Measurements from ENCODE around the gene SEC14L5.
A peak's percentile ranks its signal among the peaks of the same experiment; 100 is the strongest.

SEC14L5 gene

GRCh38 chr16:5016967-5017677 lies 59.0 kb downstream of the SEC14L5 start:
- DNase-seq = peak in 2 of 4 experiments; percentile 27 to 30

- DNase-seq = no peak
Observed at GRCh38 chr16:5017678-5017969, 59.5 kb downstream of the SEC14L5 start.

DNA sequence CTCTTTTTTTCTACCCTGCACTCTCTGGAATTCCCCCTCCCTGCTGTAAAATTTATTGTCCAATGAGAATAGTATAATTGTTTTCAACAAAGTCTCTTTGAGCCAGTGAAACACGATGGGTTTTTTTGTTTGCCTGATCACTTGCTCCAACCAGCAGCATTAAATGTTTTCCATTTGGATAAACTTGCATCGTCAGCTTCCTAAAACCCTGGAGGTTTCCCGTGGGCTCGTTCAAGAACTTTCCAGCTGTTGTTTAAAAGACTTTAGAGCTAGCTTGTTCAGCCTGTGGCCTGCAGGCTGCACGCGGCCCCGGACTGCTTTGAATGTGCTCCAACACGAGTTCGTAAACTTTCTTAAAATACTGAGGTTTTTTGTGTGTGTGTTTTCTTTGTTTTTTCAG lies 60.7 kb downstream of the SEC14L5 start:
- DNase-seq = no peak

DNA sequence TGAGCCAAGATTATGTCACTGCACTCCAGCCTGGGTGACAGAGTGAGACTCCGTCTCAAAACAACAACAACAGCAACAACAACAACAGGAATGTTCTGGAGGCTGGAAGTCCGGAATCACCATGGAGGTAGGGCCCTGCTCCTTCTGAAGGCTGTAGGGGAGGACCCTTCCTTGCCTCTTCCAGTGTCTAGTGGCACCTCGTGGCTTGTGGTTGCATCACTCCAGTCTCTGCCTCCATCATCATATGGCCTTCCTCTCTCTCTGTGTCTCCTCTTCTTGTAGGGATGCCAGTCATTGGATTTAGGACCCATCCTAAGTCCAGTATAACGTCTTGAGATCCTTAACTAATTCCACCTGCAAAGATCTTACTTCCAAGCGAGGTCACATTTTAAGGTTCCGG lies 61.6 kb downstream of the SEC14L5 start:
- DNase-seq = no peak

DNA sequence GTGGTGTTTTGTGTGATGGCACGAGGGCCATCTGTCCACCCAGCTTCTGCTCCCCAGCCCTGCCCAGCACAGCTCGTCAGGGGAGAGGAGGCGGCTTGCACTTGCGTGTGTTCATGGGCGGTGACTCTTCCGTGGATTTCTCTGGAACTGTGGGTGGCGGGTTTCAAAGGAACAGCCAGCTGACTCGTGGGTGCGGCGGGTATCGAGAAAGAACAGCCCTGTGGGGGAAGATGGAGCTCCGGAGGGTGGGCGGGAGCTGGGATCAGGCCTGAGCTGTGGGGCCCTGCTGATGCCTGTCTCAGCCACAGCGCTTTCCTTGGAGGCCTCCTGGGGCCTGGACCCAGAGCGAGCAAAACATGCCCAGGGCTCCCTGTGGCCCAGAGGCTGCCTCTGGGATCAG lies 62.4 kb downstream of the SEC14L5 start:
- no peak for DNase-seq

- DNase-seq = no peak
Observed at GRCh38 chr16:5022521-5022920, 64.4 kb downstream of the SEC14L5 start.

- no peak for DNase-seq
Observed at GRCh38 chr16:5024632-5025031, 66.5 kb downstream of the SEC14L5 start.

DNA sequence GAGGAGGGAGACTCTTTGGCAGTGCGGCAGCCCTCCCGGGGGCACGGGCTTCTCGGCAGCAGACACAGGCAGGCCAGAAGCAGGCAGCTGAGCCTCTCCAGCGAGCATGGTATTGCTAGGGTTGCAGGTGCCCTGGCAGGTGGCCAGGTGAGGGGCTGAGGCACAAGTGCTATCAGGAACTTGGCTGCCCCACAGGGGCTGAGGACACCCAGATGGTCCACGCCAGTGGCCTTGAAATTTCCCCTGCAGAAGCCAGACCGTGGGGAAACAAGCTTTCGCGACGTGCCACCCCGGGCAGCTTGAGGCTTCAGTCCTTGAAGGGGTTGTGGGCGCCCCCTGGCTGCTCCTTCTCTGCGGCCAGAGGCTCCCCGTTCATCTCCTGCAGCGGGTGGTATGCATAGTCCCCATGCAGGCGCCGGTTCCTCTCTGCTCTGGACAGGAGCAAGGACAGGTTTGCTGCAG lies 67.1 kb downstream of the SEC14L5 start:
- DNase-seq = peak in 2 of 4 experiments; percentile 12 to 32

- no peak for DNase-seq
Observed at GRCh38 chr16:5026664-5027063, 68.5 kb downstream of the SEC14L5 start.

GRCh38 chr16:5027086-5027485 lies 69.0 kb downstream of the SEC14L5 start:
- no peak for DNase-seq

- no peak for DNase-seq
Observed at GRCh38 chr16:5027575-5028235, 69.6 kb downstream of the SEC14L5 start.

- DNase-seq = no peak
Observed at GRCh38 chr16:5028950-5029475, 70.9 kb downstream of the SEC14L5 start.

DNA sequence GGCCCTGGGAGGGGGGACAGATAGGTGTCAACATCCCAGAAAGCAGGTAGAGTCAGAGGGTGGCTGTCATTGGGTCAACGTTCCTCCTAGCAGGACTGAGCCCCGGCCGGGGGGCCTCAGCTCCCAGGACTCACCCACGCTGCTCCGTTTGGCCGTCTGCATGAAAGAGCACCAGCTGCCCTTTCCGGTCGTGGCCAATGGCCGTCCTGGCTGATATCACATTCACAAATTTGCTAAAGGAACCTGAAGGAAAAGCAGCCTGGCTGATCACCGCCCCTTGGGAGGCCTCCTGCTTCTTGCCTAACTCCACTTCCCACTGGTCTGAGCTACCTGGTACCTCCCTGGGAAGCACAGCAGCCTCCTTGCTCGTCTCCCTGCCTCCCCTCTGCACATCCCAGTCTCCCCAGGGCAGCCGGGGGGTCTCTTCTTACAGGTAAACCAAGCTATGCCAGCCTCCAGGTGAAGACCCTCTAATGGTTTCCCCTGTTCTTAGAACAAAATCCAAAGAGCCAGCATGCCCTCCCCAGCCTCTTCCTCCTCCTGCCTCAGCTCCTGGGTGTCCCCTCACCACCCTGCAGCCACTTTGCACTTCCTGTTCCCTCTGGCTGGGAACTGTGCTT lies 72.2 kb downstream of the SEC14L5 start:
- peak in 2 of 4 experiments; percentile 12 to 17 for DNase-seq

DNA sequence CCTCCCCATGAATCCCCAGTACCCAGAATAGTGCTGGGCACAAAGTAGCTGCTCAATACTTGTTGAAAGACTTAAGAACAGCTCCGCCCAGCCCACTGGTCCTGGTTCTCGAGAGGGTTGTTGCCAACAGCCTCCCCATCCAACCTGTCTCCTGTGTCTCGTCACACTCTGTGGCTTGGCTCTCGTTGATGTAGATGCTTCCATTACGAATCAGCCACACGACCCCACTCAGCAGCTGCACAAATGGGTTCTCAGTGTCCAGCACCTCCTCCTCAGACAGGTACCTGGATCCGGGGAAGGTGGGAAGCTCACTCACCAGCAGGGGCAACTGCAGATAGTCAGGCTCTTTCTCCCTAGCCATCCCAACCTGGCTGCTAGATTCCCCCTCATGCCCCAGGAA lies 73.5 kb downstream of the SEC14L5 start:
- no peak for DNase-seq

GRCh38 chr16:5032748-5033167 lies 74.6 kb downstream of the SEC14L5 start:
- peak; percentile 8 to 47 (median 36) for DNase-seq

DNA sequence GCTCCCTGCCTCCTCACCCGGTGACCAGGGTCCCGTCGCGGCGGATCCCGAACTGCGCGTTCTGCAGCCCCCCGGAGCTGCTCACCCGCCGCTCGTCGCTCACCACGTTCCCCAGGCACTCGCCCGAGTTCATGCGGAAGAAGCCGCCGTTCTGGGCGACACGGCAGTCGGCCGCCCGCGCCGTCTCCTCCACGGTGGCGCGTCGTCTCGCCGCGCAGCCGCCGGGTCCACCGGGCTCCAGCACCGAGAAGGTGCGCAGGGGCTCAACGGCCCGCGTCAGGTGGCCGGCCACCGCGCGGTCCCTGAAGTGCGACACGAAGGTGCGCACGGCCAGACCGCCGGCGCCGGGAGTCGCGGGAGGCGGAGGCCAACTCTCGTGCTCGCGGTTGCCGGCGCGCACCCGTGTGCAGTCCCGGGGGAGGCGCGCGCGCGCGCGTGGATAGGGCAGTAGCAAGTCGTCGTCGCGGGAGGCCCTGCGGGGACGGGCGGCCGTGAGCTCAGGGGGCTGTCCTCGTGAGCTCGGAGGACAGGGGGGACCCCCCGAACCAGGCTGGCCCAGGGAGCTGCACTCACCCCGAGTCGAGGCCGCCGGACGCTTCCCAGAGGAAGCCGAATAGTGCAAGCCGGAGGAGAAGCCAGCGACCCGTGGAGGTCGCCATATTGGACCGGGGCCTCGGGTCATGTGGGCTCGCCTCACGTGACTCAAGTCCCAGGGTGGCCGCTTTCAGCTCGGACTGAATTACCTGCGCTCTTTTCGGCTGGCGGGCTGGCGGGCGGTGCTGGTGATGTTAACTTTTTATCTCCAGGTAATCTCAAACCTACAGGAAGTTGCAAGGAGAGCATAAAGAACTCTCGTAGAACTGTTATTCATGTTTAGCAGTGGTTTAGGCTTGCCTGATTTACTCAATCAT lies 75.4 kb downstream of the SEC14L5 start, which contains the start of gene NAGPA:
NAGPA (minus strand) TSS at position 680 of the 911 bp plus-strand sequence; CDS start at position 659, 21 bp downstream.
- peak; percentile 86 to 95 (median 91) for DNase-seq

GRCh38 chr16:5034167-5034523 lies 76.0 kb downstream of the SEC14L5 start:
- DNase-seq = no peak

GRCh38 chr16:5035909-5036227 lies 77.7 kb downstream of the SEC14L5 start:
- DNase-seq = no peak

GRCh38 chr16:5036228-5037156 lies 78.4 kb downstream of the SEC14L5 start:
- peak in 2 of 4 experiments; percentile 22 to 39 for DNase-seq

- no peak for DNase-seq
Observed at GRCh38 chr16:5040451-5040850, 82.3 kb downstream of the SEC14L5 start.

- DNase-seq = no peak
Observed at GRCh38 chr16:5041600-5042133, 83.5 kb downstream of the SEC14L5 start.
